HG02610 (cell line): ENCODE results near the gene MEIS2.

ENCODE experiments used
- ATAC-seq: cut with Tn5 transposase; IDR thresholded peaks from one replicate; pipeline ENCODE4 v1.9.1; 2021; ENCODE audit warnings: mild to moderate bottlenecking, moderate library complexity; ENCODE audit not compliant: unreplicated experiment

MEIS2 gene

GRCh38 chr15:36882056-36882455 lies 218.3 kb downstream of the MEIS2 start:
- ATAC-seq: no peak

- no peak for ATAC-seq
Observed at GRCh38 chr15:36881516-36881915, 218.8 kb downstream of the MEIS2 start.

GRCh38 chr15:36880913-36881460 lies 219.4 kb downstream of the MEIS2 start:
- ATAC-seq: no peak

GRCh38 chr15:36880224-36880912 lies 220.0 kb downstream of the MEIS2 start:
- ATAC-seq: no peak

GRCh38 chr15:36879568-36880222 lies 220.7 kb downstream of the MEIS2 start:
- no peak for ATAC-seq

GRCh38 chr15:36878684-36879262 lies 221.6 kb downstream of the MEIS2 start:
- no peak for ATAC-seq

GRCh38 chr15:36877796-36878683 lies 222.3 kb downstream of the MEIS2 start:
- no peak for ATAC-seq

GRCh38 chr15:36877294-36877693 lies 223.1 kb downstream of the MEIS2 start:
- ATAC-seq: no peak

GRCh38 chr15:36875740-36876334 lies 224.5 kb downstream of the MEIS2 start:
- no peak for ATAC-seq

GRCh38 chr15:36874930-36875329 lies 225.4 kb downstream of the MEIS2 start:
- ATAC-seq: no peak

- no peak for ATAC-seq
Observed at GRCh38 chr15:36867436-36867835, 232.9 kb downstream of the MEIS2 start.

GRCh38 chr15:36866896-36867295 lies 233.5 kb downstream of the MEIS2 start:
- no peak for ATAC-seq

- no peak for ATAC-seq
Observed at GRCh38 chr15:36863570-36863969, 236.8 kb downstream of the MEIS2 start.

GRCh38 chr15:36860792-36861191 lies 239.6 kb downstream of the MEIS2 start:
- ATAC-seq: no peak

- no peak for ATAC-seq
Observed at GRCh38 chr15:36858423-36858822, 241.9 kb downstream of the MEIS2 start.

- no peak for ATAC-seq
Observed at GRCh38 chr15:36856339-36856973, 243.9 kb downstream of the MEIS2 start.

GRCh38 chr15:36850864-36851263 lies 249.5 kb downstream of the MEIS2 start:
- no peak for ATAC-seq

GRCh38 chr15:36845270-36845669 lies 255.1 kb downstream of the MEIS2 start:
- no peak for ATAC-seq

- ATAC-seq: no peak
Observed at GRCh38 chr15:36844534-36844998, 255.8 kb downstream of the MEIS2 start.

GRCh38 chr15:36843822-36844221 lies 256.5 kb downstream of the MEIS2 start:
- no peak for ATAC-seq
